GM18498 (cell line): ENCODE measurements around the gene OSM.

ENCODE experiments used
- ATAC-seq: cut with Tn5 transposase; IDR thresholded peaks from one replicate; pipeline ENCODE4 v1.9.1; 2021; ENCODE audit warnings: mild to moderate bottlenecking, moderate library complexity; ENCODE audit not compliant: unreplicated experiment

The OSM gene

GRCh38 chr22:30297991-30298701 is 31.5 kb upstream of the OSM start:
- ATAC-seq: no peak

GRCh38 chr22:30297276-30297990 is 30.8 kb upstream of the OSM start:
- ATAC-seq: no peak

DNA sequence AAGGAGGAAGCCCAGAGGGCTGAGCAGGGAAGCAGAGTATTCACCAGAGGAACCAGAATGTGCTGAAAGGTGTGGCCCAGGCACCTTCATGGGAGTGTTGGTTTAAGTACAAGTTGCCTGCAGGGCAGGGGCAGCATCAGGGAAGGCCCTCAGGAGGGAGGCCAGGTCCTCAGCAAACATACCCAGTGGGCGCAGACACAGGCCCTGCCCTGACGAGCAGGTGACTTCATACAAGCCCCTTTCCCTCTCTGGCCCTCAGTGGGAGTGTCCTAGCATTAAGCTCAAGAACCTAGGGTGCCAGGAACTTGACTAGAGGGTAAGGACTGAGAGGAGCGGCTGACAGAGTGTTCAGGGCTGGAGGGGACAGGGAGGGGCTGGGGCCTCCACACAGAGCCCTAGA is 30.2 kb upstream of the OSM start:
- ATAC-seq: no peak

- ATAC-seq: no peak
Observed at GRCh38 chr22:30296324-30296723, 29.7 kb upstream of the OSM start.

DNA sequence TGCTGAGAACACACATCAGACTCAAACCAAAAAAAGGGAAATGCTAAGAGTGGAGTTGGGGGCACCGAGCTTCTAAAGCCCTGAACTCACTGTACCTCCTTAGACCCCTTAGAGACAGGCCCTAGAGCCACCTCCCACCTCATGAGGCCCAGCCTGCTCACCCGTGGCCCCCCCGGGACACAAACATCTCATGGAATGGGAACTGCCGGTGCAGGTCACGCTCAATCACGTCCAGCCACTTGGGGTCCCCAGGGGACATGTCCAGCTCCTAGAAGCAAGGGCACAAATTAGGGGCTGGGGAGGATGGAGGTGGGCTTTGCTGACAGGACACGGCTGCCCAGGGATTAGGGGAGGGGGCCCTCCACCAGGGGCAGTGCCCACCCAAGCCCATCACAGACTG is 28.9 kb upstream of the OSM start:
- ATAC-seq: no peak

GRCh38 chr22:30294830-30295229 is 28.2 kb upstream of the OSM start:
- ATAC-seq: no peak

GRCh38 chr22:30294066-30294465 is 27.4 kb upstream of the OSM start:
- ATAC-seq: no peak

GRCh38 chr22:30293026-30293425 is 26.4 kb upstream of the OSM start:
- no peak for ATAC-seq

DNA sequence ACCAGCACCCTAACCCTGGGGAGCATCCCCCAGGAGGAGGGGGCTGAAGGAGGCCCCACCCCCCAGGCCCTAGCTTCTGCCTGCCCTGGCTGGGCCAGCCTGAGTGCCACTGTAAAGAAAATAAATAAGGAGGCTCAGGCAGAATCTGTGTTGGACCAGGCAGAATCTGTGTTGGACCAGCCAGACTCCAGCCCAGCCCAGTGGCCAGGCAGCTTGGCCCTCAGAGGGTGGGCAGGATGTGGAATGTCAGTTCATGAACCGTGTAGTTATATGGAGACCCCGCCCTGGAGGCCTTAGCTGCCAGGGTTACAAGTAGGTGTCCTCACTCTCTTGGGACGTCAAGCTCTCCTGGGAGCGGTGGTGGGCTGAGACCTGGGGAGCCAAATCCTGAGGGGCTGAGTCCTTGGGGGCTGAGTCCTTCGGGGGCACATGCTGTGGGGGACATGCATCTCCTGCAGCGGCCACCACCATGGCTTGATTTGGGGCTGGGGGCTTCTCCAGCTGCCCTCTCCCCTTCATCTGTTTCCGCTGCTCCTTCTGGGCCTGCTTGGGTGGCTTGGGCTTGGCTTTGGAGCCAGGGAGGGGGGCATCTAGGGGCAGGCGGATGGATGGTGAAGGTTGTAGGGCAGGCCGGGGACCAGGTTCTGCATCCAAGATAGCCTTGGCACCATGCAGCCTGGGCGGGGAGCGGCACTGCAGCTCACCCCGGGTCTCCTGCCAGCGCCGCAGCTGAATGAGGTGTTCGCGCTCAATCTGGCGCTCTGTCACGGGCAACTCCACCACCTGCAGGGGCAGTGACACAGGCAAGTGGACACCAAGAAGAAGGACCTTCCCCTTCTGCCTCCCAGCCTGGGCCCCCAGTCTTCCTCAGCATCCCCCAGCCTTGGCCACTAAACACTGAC is 25.7 kb upstream of the OSM start:
- no peak for ATAC-seq

DNA sequence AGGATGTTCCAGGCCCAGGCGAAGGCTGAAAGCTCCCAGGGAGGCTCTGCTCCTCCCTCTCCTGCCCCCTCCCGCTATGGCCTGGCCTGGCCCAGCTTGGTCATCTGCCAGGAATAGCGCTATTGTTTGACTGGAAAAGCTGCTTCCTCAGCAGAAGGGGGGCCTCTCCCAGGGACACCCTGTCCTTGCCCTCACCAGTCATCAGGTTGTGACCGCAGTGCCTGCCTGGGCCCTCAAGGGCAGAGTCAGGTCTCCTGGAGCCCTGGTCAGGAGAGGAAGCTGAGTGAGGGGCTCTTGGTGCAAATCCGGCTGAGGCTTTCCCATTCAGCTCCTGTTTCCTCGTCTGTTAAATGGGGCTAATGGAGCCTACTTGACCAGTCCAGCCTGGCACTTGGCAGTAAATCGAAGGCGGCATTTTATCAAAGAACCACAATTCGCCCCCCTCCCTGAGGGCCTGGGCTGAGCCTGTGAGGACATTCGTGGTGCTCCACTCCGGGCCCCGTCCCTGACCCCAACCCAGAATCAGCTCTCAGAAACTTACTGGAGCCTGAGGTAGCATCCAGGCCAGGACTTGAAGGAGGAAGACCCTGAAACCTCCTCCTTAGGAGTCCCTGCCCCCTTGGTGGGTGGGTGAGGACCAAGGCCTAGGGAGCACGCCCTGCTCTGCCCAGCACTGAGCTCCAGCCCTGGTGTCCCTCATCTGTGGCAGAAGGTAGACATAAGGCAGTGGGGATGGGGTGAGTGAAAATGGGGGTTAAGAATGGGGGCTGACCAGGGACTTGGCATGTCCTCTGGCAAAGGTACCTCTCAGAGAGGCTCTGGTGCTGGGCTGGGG is 24.6 kb upstream of the OSM start:
- ATAC-seq: no peak

- ATAC-seq: peak; percentile 10
Observed at GRCh38 chr22:30290342-30291057, 23.8 kb upstream of the OSM start.

- ATAC-seq: peak; percentile 20
Observed at GRCh38 chr22:30289980-30290313, 23.3 kb upstream of the OSM start.

DNA sequence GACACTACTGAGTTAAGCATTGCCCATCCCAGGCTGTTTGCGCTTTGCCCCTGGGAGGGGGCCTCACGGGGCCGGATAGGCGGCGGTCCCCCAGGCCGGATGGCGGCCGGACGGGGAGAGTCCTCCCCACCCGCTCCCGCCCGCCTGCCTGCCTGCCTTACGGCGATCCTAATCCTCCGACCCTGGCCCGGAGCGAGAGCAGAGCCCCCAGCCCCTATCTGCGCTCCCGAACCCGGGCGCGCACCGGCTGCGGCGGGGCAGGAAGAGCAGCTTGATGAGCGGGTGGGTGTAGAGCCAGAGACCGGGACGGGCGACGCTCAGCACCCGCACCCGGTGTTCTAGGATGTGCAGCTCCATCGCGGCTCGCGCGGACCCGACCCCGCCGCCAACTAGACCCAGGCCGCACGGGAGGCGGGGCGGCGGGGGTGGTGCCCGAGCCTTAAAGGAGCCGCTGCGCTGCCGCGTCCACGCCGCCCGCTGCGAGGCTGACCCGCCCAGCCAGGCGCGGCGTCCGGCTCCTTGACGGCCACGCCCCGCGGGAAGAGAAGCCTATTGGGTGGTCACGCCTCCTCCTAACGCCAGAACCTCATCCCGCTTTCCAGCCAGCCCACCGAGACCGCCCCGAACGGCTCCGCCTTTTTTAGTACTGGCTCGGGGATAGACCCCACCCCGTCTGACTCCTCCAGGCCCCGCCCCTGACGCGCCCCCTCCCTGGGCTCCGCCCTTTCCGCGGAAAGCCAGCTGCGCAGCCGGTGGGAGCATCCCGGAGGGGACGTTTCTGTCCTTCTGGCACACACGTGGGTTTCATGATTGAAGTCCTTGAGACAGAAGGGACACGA is 22.7 kb upstream of the OSM start, which contains the start of gene CASTOR1:
CASTOR1 (minus strand) TSS at position 365 of the 839 bp plus-strand sequence; CDS start at position 357, 8 bp downstream.
- ATAC-seq: peak; percentile 74

- ATAC-seq: no peak
Observed at GRCh38 chr22:30288419-30289140, 21.9 kb upstream of the OSM start.

- ATAC-seq: no peak
Observed at GRCh38 chr22:30287648-30288418, 21.2 kb upstream of the OSM start.

DNA sequence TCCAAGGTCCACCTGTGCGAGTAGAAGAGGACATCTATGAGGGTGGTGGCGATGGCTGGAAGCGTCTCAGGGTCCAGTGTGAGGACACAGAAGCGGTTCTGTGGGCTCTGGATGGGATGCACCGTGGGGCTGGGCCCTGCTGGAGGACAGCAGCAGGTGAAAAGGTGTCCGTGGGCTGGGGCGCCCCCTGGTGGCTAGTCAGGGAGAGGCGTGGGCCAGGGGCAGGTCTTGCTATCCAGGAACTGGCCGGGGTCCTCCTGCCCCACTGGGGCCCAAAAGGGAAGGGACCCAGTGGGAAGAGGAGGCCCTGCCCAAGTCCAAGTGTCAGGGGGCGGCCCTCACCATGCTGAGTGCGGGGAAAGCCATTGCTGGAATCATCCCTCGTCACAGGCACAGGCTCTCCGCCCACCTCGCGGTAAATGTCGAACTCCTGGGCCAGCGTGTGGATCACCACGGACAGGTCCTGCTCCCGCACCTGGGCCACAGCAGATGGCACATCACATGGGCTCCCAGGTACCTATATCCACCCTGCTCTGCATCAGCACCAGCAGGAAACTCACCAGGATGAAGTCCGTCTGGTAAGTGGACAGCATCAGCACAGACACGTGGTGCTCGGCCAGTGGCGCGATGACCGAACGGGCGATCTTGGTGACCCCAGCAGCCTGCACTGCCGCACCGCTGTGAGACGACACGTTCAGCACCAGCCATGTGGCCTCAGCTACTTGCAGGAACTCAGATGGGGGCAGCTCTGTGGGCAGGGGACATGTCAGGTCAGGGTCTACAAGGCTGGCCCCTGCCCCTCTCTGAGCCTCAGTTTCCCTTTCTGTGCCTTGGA is 20.4 kb upstream of the OSM start:
- ATAC-seq: no peak

GRCh38 chr22:30286331-30286730 is 19.7 kb upstream of the OSM start:
- ATAC-seq: no peak
